ENCODE data around the gene LPP.

LPP gene

DNA sequence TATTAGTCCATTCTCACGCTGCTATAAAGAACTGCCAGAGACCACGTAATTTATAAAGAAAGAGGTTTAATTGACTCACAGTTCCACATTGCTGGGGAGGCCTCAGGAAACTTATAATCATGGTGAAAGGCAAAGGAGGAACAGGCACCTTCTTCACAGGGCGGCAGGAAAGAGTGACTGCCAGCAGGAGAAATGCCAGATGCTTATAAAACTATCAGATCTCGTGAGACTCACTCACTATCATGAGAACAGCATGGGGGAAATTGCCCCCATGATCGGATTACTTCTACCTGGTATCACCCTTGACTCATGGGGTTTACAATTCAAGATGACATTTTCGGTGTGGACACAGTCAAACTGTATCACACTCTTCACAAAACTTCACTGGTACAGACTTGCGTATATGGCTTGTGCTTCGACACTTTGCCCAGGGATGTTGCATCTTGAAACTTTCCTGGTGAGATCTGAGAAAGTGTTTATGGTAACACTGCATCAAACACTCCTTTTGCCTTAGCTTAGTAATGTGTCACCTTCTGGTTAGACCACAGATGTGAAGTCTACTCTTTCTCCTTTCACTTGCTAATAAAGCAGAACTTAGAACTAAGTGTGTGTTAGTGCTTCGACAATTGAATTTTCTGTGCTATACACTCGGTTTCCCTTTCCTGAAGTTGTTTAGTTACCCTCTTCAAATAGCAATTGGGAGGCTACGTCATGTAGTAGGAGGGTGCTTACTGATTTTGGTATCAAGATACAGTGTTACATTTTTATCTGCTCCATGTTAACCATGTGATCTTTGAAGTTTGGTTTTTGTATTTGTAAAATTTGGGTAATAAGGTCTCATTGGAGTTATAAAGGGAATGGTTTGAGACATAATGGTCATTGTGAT lies 185.7 kb downstream of the LPP start:
- DNase-seq, result no peak

DNA sequence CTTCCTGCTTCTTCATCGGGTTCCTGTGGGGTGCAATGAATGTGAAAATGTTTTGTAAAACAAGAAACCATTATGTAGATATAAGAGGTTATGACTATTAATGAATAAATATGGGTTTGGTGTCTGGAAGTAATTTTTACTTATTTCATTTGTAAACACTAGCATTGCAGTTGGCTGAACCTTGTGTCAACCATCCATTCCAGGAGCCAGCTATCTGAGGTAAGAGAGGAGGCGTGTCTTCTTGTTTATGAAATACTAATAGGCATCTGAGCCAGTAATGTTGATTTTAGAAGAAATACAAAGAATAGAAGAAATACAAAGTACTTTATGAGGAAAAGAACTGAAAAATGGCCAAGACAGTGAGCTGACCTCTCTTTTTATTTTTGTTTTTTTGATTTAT lies 187.5 kb downstream of the LPP start:
- no peak for DNase-seq

DNA sequence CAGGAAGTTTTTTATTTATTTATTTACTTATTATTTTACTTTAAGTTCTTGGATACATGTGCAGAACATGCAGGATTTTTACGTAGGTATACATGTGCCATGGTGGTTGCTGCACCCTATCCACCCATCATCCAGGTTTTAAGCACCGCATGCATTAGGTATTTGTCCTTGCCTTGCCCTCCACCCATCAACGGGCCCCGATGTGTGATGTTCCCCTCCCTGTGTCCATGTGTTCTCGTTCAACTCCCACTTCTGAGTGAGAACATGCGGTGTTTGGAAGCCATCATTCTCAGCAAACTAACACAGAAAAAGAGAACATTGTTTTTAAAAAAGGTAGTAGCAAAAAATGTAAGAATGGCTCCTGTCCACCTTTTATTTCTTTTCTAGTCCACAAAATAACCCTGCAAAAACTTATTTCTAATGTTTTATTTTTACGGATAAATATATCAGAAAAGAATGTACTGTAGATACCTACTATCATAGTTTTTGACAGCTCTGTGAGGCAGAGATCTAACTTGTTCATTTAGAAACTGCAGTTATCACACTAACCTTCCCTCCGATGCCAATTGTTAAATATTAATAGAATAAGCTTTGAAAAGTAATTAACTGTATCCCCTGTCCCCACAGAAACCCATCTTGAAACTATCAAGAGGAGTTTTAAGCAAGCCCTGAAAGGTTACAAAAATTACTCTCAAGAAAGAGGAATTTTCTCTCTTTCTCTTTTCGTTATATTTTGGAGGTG lies 189.2 kb downstream of the LPP start:
- no peak for DNase-seq

DNA sequence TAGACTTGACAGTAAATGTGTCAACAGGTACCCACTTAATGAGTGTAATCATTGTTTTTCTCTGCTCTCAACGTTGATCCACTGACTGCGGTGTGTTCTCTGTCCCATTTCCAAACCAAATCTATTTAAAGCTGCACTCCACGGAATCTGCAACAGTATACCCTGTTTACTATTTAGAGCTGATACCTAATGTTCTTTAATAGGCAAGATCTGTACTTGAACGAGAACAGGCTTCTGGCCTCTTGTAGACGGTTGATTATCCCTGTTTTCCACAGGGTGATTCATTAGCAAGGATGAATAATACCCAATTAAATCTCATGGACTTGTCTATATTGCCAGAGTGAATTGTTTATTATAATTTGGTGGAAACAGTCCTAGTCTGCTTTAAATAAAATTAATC lies 189.9 kb downstream of the LPP start:
- no peak for DNase-seq

DNA sequence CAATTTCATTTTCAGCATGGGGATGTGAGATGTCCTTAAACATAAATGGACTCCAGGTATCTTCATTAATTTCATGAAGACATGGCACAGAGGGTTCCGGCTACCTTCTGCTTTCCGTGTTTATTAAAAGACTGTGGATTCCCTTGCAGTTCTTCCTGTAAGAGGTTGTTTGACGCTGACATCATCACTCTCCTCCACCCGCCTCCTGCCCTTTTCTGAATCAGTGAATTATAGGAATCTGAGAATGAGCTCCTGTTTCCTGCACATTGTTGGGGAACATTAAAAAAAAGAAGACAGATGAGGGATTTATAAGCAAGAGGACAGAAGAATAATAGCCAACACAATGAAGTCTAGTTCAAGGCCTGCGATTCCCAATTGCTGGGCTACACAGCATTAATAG lies 191.3 kb downstream of the LPP start:
- peak; percentile 39 for DNase-seq

DNA sequence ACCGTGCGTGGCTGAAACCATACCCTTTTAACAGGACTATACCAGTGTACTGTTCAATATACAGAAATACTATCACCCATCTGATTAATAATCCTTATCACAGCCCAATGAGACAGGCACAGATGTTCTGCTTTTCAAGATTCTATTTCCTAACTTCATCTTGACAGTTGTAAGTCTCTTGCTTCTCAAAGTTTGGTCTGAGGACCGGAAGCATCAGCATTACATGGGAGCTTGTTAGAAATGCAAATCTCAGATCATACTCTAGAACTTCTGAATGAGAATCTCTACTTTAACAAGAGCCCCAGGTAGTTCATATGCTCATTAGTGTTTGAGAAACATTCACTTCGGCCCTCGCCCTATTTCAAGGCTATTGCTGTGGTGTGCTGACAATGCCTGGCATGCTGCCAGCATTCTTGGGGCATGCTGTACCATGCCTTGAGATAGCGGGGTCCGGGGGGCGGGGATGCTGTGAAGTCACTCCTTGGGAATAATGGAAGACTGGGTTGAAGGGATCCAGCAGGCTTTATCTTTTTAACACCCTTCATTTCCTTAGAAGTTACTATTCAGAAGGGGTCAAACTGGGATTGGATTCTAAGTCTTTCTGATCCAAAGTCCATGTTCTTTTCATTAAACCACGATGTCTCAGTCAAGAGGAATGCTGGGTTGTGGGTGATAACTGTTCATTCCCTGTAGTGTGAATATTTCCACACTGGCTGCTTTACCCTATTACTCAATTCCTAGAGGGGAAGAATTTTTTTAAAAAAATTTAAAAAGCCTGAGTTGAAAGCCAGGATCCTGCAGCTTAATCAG lies 194.7 kb downstream of the LPP start:
- peak; percentile 95 for DNase-seq

DNA sequence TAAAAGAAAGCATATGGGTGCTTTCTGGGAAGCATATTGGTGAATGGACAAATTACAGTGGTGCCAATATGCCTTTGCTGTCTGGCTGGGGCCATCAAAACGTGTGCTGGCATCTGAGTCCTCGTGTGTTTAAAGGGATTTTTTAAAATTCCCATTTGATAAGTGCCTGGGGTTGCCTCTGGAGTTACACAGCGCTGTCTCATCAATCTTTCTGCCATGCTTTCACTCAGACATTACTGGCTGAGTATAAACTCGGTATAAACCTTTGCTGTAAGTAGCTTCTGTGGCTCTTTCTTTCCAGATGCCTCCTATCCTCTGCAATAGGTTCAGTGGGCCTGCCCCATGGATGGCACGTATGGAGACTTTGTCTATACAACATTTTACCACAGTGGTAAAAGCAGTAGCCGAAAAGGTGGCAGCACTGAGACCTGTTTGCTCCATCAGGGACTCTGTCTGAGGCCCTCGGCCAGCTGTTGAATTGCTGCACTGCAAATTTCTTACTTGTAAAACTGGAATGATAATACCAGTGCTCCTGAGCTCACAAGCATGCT lies 195.5 kb downstream of the LPP start:
- peak; percentile 29 for DNase-seq

DNA sequence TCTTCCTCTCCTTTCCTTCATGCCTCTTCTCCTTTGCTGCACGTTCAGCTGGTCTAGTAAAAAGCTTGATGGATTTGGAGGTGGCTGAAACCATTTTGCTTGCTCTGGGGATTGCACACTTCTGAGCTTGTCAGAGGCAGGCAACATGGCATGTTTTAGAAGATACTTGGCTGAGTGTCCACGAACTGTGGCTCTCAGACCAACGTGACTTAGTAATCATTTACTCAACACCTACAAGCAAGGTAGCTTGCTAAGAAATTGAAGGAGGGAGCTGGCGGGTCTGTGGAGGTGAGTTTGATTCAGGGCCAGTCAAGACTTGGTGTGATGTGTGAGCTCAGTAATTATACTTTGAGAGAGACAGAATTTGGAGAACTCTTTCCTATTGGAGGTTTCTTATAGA lies 196.0 kb downstream of the LPP start:
- DNase-seq, result no peak

DNA sequence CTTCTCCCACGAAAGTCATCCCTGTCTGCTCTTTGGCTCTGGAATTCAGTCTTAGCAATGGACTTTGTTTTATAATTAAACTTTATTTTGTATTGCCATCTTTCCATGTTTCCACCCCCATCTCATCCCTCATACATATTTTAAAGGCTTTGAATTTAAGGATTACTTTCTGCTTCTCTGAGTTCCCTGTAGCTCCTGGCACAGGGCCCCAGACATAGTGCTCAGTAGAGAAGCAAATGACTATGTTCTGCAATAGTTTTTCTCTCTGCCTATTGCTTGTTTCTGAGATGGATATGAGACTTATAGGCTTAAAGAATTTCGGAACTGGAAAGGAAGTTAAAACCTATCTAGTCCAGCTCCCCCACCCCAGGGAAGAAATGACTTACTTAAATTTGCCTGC lies 197.0 kb downstream of the LPP start:
- no peak for DNase-seq

DNA sequence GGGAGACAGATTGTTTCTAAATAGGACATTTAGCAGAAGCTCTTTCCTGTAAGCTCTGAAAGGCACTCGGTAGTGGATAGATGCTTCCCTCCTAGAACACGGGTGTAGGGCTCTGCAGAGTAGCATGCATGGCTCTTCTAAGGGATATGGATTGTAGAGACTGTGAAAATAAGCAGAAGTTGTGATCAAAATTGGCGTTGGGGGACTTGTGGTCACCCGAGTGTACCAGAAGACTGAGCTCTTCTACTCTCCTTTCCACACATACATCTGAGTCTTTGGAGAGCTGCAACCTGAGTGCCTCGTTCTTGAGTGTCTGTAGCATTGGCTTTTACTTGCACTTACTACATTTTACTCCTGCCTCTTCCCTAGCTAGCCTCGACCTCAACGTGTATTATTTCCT lies 197.7 kb downstream of the LPP start:
- no peak for DNase-seq

DNA sequence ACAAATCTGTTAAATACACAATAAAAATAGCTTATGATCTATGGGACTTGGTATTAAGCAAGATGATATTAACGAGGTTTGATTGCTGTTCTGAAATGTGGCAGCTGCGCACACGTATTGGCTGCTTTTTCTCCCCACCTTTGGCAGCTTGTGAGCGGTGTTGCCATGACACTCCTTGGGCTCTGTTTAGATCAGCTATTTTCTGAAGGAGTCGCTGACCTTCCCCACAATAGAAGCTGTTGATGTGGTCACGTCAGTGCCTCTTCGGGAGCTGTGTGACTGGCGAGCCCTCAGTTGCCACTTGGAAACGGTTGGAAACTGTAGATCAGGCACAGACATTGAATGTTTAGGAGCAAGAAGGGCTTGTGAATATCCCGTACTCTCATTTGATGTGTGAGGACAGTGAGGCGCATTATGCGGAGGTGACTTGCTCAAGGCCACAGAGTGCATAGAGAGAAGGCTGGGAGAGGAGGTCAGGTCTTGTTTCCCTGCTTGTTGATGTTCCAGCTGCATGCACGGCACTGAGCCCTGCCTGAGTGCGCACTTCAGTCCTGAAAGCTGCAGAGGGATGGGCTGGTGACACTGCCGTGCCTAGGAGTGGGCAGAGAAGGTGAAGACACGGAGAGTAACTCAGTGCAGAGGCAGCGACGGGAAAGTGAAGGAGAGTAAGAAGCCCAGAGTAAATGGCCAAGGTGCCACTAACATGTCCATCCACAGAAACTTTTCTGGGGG lies 198.4 kb downstream of the LPP start:
- no peak for DNase-seq

DNA sequence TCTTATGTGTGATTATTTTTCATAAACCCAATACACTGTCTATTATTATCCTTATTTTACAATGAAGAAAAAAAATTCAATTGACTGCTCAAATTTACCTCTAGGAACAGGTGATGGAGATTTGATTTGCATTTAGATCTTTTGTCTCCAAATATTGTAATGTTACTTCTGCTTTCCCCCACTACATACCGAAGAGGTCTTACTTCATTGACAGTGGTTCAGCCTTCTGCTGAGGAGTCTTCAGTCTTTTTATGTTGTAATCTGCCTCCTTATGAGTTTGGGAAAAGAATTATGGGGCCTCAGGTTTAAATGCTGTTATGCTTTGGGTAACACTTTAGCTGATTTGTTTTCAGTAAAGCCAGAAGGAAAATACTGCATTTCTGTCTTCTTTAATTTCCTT lies 199.5 kb downstream of the LPP start:
- DNase-seq, result no peak

DNA sequence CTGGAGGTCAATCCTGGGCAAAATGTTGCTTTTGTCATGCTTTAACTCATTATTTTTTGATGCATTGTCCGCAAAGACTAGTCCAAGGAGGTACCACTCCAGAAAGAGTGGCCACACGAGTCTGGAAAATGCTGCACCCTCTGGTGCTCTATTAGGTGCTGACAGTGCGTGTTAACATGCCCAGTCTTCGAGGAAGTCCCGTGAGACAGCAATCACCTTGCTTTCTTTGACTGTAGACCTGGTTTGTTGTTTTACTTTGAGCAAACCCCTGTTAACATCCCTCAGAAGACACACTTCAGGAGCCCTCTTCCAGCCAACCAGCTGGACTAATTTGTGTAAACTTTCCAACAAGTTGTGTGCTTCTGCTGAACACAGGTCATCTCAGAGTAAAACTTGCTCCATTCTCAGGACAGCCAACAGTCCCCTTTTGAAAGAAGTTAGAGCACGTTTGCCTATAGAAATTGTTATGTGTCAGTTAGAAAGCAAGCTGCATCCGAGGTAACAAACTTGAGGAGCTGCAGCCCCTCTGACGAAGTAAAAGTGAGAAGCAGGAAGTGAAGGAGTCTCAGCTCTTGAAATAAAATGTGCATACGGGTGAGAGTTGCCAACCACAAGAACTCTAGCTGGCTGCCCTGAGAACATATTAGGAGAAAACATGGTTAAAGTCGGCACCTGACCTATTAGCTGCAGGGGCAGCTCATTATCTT lies 205.0 kb downstream of the LPP start:
- no peak for DNase-seq

DNA sequence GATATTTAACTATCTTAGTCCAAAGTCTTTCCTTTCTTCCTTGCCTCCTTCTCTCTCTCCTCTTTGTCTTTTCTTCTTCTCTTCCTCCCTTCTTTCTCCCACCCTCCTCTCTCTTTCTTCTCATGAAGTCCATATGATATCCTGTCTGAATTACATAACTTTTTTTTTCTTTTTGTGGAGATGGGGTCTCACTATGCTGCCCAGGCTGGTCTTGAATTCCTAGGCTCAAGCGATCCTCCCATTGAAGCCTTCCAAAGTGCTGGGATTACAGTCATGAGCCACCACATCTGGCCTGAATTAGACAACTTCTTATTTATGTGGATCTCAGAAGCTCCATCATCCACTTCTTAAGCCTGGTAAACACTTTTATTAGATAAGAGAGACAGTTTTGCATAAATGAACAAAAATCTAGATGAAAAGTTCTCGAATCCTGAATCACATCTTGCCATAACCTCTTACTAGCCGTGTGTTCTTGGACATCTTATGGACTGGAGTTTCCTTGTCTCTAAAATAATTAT lies 206.5 kb downstream of the LPP start:
- no peak for DNase-seq

DNA sequence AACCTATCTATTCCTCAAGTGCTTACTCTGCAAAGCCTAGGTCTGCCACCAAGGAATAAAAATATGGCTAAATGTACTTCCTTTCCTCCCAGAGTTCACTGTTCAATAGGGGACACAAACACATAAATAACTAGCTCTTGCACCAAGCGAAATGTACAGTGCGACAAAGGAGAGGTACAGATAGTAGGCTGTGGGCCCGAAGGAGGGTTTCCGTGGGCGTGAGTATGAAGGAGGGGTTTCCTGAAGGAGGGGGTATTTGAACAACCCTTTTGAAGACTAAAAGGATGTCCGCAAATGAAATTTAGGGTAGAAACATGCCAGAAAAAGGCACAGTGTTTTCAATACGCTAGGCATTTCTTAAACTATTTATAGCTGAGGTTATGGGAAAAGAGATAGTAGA lies 207.9 kb downstream of the LPP start:
- DNase-seq, result no peak

DNA sequence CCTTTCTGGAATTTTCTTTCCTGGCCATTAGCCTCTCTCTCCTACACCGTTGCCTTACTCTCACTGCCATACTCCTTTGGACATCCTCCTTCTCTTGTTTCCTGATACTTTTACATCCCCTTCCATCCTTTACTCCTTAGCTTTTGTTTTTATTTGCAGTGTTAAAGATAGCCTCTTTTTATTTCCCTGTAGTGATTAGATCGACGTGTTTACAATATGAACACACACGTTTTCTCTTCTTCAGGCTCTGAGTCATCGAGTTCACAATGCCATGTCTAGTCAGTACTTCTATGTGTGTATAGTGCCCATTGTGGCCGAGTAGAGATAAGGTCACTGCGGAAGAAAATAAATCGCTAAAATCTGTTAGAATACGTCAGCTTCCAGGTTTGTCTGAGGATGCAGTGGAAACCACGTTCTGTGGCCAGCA lies 208.5 kb downstream of the LPP start:
- peak; percentile 76 for DNase-seq

DNA sequence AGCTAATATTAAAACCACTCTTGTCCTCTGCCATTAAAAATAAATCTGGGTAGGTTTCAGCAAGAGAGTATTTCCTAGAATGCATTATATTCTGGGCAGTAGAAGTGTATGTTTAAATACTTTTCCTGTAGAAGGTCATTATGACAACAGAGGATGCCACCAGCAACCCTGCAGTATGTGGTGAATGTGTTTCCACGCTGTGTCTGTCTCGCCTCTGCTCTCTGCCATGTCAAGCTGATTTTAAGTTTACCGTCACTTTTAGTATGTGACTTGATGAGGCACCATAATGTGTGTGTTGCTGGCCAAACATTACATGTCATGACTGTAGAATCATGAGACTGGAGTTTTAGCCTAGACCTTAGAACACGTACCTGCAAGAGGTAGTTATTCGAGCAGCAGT lies 211.2 kb downstream of the LPP start:
- DNase-seq, result no peak

DNA sequence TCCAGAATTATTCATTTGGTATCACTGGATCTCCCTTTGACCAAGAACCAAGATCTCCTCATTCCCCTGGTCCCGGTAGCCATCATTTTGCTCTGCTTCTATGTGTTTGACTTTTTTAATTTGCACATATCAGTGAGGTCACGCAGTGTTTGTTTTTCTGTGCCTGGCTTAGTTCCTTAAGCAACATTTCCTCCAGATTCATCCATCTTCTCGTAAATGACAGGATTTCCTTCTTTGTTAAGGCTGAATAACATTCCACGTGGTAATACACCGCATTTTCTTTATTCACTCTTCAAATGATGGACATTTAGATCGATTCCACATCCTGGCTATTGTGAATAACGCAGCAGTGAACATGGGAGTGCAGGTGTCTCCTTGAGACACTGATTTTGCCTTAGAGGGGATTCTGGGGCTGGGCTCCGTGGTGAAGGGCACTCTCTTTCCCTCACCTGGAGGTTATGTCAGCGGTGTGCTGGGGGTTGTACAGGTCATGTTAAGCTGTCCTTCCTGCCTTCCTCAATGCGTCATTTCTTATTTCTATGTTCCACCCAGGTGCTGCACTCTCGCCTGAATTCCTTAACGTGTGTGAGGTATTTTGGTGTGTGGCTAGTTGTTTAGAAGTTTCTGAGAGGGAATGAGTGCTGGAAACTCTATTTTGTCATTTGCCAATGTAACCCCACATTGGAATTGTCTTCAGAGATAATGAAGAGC lies 212.2 kb downstream of the LPP start:
- no peak for DNase-seq

DNA sequence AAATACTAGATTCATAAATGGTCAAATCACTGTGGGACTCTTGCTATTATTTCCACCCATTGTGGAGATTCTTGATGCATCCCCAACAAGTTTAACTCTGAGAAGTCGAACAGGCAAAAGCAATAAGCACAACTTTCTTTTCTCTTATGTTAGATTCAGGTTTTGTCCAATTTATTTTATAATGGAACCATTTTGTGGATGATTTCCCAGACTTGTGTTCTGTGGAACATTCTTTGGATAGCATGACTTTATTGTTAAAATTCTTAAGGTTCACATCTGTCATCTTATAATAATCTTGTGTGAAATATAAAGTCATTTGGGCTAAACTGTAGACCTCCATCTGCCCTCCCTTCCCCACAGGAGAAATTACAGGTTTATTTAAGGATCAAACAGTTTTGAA lies 213.7 kb downstream of the LPP start:
- no peak for DNase-seq

DNA sequence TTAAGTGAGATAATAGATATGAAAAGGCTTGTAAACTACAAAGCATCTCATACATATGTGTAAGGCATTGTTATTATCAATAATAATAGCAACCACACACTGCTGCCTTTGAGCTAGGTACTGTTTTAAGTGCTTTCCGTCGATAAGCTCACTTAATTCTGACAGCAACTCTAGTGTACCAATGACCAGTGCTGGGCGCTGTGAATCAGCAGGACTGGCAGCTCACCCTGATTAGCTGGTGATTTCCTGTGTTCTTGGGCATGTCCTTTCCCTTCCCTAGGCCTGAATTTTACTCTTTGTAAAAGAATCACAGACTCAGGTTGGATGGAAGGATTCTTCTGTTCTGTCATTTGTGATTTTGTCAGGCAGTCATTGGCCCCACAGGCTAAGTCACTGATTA lies 215.6 kb downstream of the LPP start:
- no peak for DNase-seq

Measured in fibroblast of skin of back (primary cell).